Measurements from ENCODE around the gene LCN9. TPM values are rescaled to one million over a fixed set of nuclear protein-coding genes. Genes with fewer than 3 reads are reported as not detected.
"Not testable (repeated sequence)": the region's sequence is repeated elsewhere in the genome, so short reads cannot be mapped to it uniquely, and the experiment has no call there.

Gene LCN9
- total RNA-seq, 2 experiments from 2014 or later = not detected

- no peaks in the 10 kb centered on the region for H3K4me1 Mint-ChIP-seq
- H3K27me3 Mint-ChIP-seq = peaks cover 8% of the 10 kb centered on the region
- DNase-seq = no peak
- CTCF ChIA-PET = no interaction called here
- ATAC-seq = no peak
- no peaks in the 10 kb centered on the region for H3K36me3 Mint-ChIP-seq
- peaks cover 11% of the 10 kb centered on the region for H3K9me3 Mint-ChIP-seq (ENCODE audit: low read depth)
- no peak overlapping the region for H3K4me3 Mint-ChIP-seq
- no peak overlapping the region for H3K27ac Mint-ChIP-seq
Observed at GRCh38 chr9:135624282-135624681, 38.8 kb upstream of the LCN9 start.

GRCh38 chr9:135632841-135633240 lies 30.3 kb upstream of the LCN9 start:
- Mint-ChIP-seq H3K4me1 (no peaks in the 10 kb centered on the region), H3K36me3 (no peaks in the 10 kb centered on the region), H3K27me3 (peaks cover 31% of the 10 kb centered on the region), H3K27ac (no peak overlapping the region), H3K4me3 (no peak overlapping the region), H3K9me3 (ENCODE audit: low read depth) (peaks cover 4% of the 10 kb centered on the region)
- CTCF ChIA-PET = no interaction called here
- ATAC-seq (no peak), DNase-seq (no peak)

- CTCF ChIA-PET, H3K27ac Mint-ChIP-seq: not testable (repeated sequence)
- peaks cover 15% of the 10 kb centered on the region for H3K27me3 Mint-ChIP-seq
Observed at GRCh38 chr9:135636930-135637530, 26.1 kb upstream of the LCN9 start.

GRCh38 chr9:135639196-135639595 lies 23.9 kb upstream of the LCN9 start, which contains the start of gene GLT6D1:
Gene GLT6D1, minus strand, starts transcription at chr9:135639540. Its CDS starts 353 bp downstream, at chr9:135639187.
- Mint-ChIP-seq H3K36me3 (no peaks in the 10 kb centered on the region), H3K27ac (no peak within 1 kb of the TSS), H3K4me1 (no peaks in the 10 kb centered on the region), H3K4me3 (no peak within 1 kb of the TSS), H3K27me3 (peaks cover 15% of the 10 kb centered on the region), H3K9me3 (ENCODE audit: low read depth) (peaks cover 2% of the 10 kb centered on the region)
- ATAC-seq (no peak), DNase-seq (no peak)
- CTCF ChIA-PET = no interaction called here

More at GRCh38 chr9:135636930-135637530, 26.1 kb upstream of the LCN9 start:
- not testable (repeated sequence) for ATAC-seq; DNase-seq; H3K4me1 Mint-ChIP-seq; H3K4me3 Mint-ChIP-seq; H3K9me3 Mint-ChIP-seq (ENCODE audit: low read depth); H3K36me3 Mint-ChIP-seq

- peaks cover 3% of the 10 kb centered on the region for H3K27me3 Mint-ChIP-seq
- CTCF ChIA-PET = no interaction called here
- H3K4me3 Mint-ChIP-seq = no peak overlapping the region
- ATAC-seq (no peak), DNase-seq (no peak)
- peaks cover 4% of the 10 kb centered on the region for H3K36me3 Mint-ChIP-seq
- H3K4me1 Mint-ChIP-seq = no peaks in the 10 kb centered on the region
- H3K9me3 Mint-ChIP-seq (ENCODE audit: low read depth) = peaks cover 9% of the 10 kb centered on the region
- H3K27ac Mint-ChIP-seq = no peak overlapping the region
Observed at GRCh38 chr9:135641047-135641446, 22.1 kb upstream of the LCN9 start.

- ATAC-seq (no peak), DNase-seq (no peak)
- H3K27ac Mint-ChIP-seq = no peak overlapping the region
- no peaks in the 10 kb centered on the region for H3K4me1 Mint-ChIP-seq
- H3K36me3 Mint-ChIP-seq = peaks cover 4% of the 10 kb centered on the region
- peaks cover 9% of the 10 kb centered on the region for H3K9me3 Mint-ChIP-seq (ENCODE audit: low read depth)
- CTCF ChIA-PET = no interaction called here
- no peaks in the 10 kb centered on the region for H3K27me3 Mint-ChIP-seq
- H3K4me3 Mint-ChIP-seq = no peak overlapping the region
Observed at GRCh38 chr9:135641745-135642144, 21.4 kb upstream of the LCN9 start.

- CTCF ChIA-PET = no interaction called here
- DNase-seq = no peak
- Mint-ChIP-seq H3K9me3 (ENCODE audit: low read depth) (peaks cover 19% of the 10 kb centered on the region), H3K36me3 (peaks cover 6% of the 10 kb centered on the region), H3K27me3 (no peaks in the 10 kb centered on the region), H3K4me1 (no peaks in the 10 kb centered on the region), H3K4me3 (no peak overlapping the region), H3K27ac (no peak overlapping the region)
- no peak for ATAC-seq
Observed at GRCh38 chr9:135644631-135645218, 18.4 kb upstream of the LCN9 start.

GRCh38 chr9:135647884-135648283 lies 15.2 kb upstream of the LCN9 start:
- Mint-ChIP-seq H3K9me3 (ENCODE audit: low read depth) (peaks cover 22% of the 10 kb centered on the region), H3K4me1 (no peaks in the 10 kb centered on the region), H3K27ac (no peak overlapping the region), H3K4me3 (no peak overlapping the region), H3K27me3 (no peaks in the 10 kb centered on the region), H3K36me3 (peaks cover 8% of the 10 kb centered on the region)
- no peak for DNase-seq
- no peak for ATAC-seq
- CTCF ChIA-PET = no interaction called here

- Mint-ChIP-seq H3K4me3 (no peak overlapping the region), H3K27me3 (no peaks in the 10 kb centered on the region), H3K4me1 (no peaks in the 10 kb centered on the region), H3K9me3 (ENCODE audit: low read depth) (peaks cover 22% of the 10 kb centered on the region), H3K36me3 (peaks cover 8% of the 10 kb centered on the region), H3K27ac (no peak overlapping the region)
- no peak for ATAC-seq
- CTCF ChIA-PET = no interaction called here
- no peak for DNase-seq
Observed at GRCh38 chr9:135648494-135649410, 14.4 kb upstream of the LCN9 start.

GRCh38 chr9:135649508-135649907 lies 13.6 kb upstream of the LCN9 start:
- Mint-ChIP-seq H3K36me3 (peaks cover 8% of the 10 kb centered on the region), H3K27me3 (no peaks in the 10 kb centered on the region), H3K27ac (no peak overlapping the region), H3K4me3 (no peak overlapping the region), H3K9me3 (ENCODE audit: low read depth) (peaks cover 22% of the 10 kb centered on the region), H3K4me1 (no peaks in the 10 kb centered on the region)
- CTCF ChIA-PET = no interaction called here
- DNase-seq (no peak), ATAC-seq (no peak)

- peaks cover 16% of the 10 kb centered on the region for H3K9me3 Mint-ChIP-seq (ENCODE audit: low read depth)
- ATAC-seq = no peak
- peaks cover 3% of the 10 kb centered on the region for H3K27me3 Mint-ChIP-seq
- no peak for DNase-seq
- H3K27ac Mint-ChIP-seq = no peak overlapping the region
- peaks cover 4% of the 10 kb centered on the region for H3K36me3 Mint-ChIP-seq
- no peak overlapping the region for H3K4me3 Mint-ChIP-seq
- CTCF ChIA-PET = no interaction called here
- no peaks in the 10 kb centered on the region for H3K4me1 Mint-ChIP-seq
Observed at GRCh38 chr9:135650408-135650807, 12.7 kb upstream of the LCN9 start.

- Mint-ChIP-seq H3K4me3 (no peak overlapping the region), H3K4me1 (no peaks in the 10 kb centered on the region), H3K27ac (no peak overlapping the region), H3K27me3 (peaks cover 3% of the 10 kb centered on the region), H3K9me3 (ENCODE audit: low read depth) (peaks cover 3% of the 10 kb centered on the region), H3K36me3 (peaks cover under 1% of the 10 kb centered on the region)
- CTCF ChIA-PET = no interaction called here
- ATAC-seq (no peak), DNase-seq (no peak)
Observed at GRCh38 chr9:135655317-135655716, 7.8 kb upstream of the LCN9 start.

GRCh38 chr9:135657416-135657815 lies 5.7 kb upstream of the LCN9 start:
- CTCF ChIA-PET = no interaction called here
- H3K36me3 Mint-ChIP-seq = no peaks in the 10 kb centered on the region
- DNase-seq = no peak
- H3K9me3 Mint-ChIP-seq (ENCODE audit: low read depth) = no peaks in the 10 kb centered on the region
- no peak overlapping the region for H3K27ac Mint-ChIP-seq
- no peak for ATAC-seq
- H3K4me3 Mint-ChIP-seq = no peak overlapping the region
- H3K27me3 Mint-ChIP-seq = peaks cover 3% of the 10 kb centered on the region
- H3K4me1 Mint-ChIP-seq = no peaks in the 10 kb centered on the region

GRCh38 chr9:135659252-135659651 lies 3.9 kb upstream of the LCN9 start:
- peaks cover 3% of the 10 kb centered on the region for H3K27me3 Mint-ChIP-seq
- no peak overlapping the region for H3K4me3 Mint-ChIP-seq
- no peaks in the 10 kb centered on the region for H3K36me3 Mint-ChIP-seq
- H3K4me1 Mint-ChIP-seq = no peaks in the 10 kb centered on the region
- no peak for ATAC-seq
- no peak for DNase-seq
- H3K9me3 Mint-ChIP-seq (ENCODE audit: low read depth) = no peaks in the 10 kb centered on the region
- H3K27ac Mint-ChIP-seq = no peak overlapping the region
- CTCF ChIA-PET = no interaction called here
